Psoas muscle (tissue), 8 donors: ENCODE data around the gene SAPCD2. TPM values are rescaled to one million over a fixed set of nuclear protein-coding genes. Genes with fewer than 3 reads are reported as not detected.

Experiments used
- ATAC-seq, 4 donors: fragments of 200-7000 bp; cut with Tn5 transposase; one replicate each; pipeline ENCODE4 v1.9.1; 2020; ENCODE audit warnings: moderate library complexity in 3 of 4, mild to moderate bottlenecking in 2 of 4
- DNase-seq, 2 donors: peaks; one replicate each; pipeline ENCODE4 v3.0.0-alpha.2; 2020
- H3K27ac ChIP-seq: fragments of 200-600 bp; one replicate; pipeline ENCODE4 v1.8.0; 2022
- H3K27me3 ChIP-seq, 3 donors: fragments of 200-600 bp in 1 of 3; one replicate each; pipeline versions ENCODE4 v1.6.1 to v1.8.0; 2013 to 2022; ENCODE audit warnings: low read length in 2 of 3, mild to moderate bottlenecking in 2 of 3, moderate library complexity in 1 of 3; ENCODE audit not compliant: insufficient read depth in 3 of 3
- H3K36me3 ChIP-seq, 2 donors: fragments of 200-600 bp in 1 of 2; one replicate each; pipeline versions ENCODE4 v1.6.1 to v1.8.0; 2013 to 2022; ENCODE audit warnings: low read depth in 1 of 2, mild to moderate bottlenecking in 1 of 2, moderate library complexity in 1 of 2; ENCODE audit not compliant: insufficient read depth in 1 of 2
- H3K4me1 ChIP-seq: fragments of 200-600 bp; one replicate; pipeline ENCODE4 v1.8.0; 2022
- H3K4me3 ChIP-seq: fragments of 200-600 bp; one replicate; pipeline ENCODE4 v1.8.0; 2022; ENCODE audit warnings: mild to moderate bottlenecking
- H3K9me3 ChIP-seq: fragments of 200-600 bp; one replicate; pipeline ENCODE4 v1.8.0; 2022
- WGBS, 3 donors: extraction: QIAGEN DNeasy Blood & Tissue Kit; methylation state at CpG; one replicate each; pipeline versions ENCODE4 v1.1.6 to v1.1.7; 2013; 5-methylcytosine and 5-hydroxymethylcytosine counted together
- intact Hi-C, 2 donors: fragments of 100-400 bp; cut with DNase I; formaldehyde crosslinking; loops; one replicate each; pipeline versions ENCODE4 v1.11.0 to v1.14.2; 2022
- polyA plus RNA-seq, 3 donors: library from polyadenylated mRNA; stranded (reverse); fragments of 200-250 nt; gene quantifications; one replicate each; pipeline ENCODE4 v1.2.3, GENCODE V29; 2013
- total RNA-seq, 4 donors: library from RNA; stranded (reverse); fragmentation: NEBNext Ultra II Directional in 2 of 4; extraction: Animal tissue kit (Norgen Biotek cat#: 25700) in 2 of 4; gene quantifications; one replicate each; pipeline versions ENCODE4 v1.2.1 to v1.2.4, GENCODE V29; 2021 to 2023
- TF ChIP-seq, protein P1 (sequence below): fragments of 200-600 bp; IDR thresholded peaks from one replicate; pipeline ENCODE4 v1.8.0; 2022; ENCODE audit warnings: antibody characterized with exemption
- donor health status: healthy with polysubstance abuse.
- donor health status: DM: no; HTN: no; CAD: no; lungs with moderate emphysema.
- donor health status: Bipolar disorder and iron deficiency.
- donor health status: healthy.
- donor health status: DM: yes; HTN: yes; CAD: no.
- donor health status: DM: no; HTN: no; CAD: no.
- donor health status: DM: no; HTN: no; CAD: no.
- donor health status: DM: yes; HTN: yes; CAD: no.

The SAPCD2 gene
- total and polyA plus RNA-seq, 7 donors, result 0.10 to 0.22 (median 0.15) TPM; not detected in 1

DNA sequence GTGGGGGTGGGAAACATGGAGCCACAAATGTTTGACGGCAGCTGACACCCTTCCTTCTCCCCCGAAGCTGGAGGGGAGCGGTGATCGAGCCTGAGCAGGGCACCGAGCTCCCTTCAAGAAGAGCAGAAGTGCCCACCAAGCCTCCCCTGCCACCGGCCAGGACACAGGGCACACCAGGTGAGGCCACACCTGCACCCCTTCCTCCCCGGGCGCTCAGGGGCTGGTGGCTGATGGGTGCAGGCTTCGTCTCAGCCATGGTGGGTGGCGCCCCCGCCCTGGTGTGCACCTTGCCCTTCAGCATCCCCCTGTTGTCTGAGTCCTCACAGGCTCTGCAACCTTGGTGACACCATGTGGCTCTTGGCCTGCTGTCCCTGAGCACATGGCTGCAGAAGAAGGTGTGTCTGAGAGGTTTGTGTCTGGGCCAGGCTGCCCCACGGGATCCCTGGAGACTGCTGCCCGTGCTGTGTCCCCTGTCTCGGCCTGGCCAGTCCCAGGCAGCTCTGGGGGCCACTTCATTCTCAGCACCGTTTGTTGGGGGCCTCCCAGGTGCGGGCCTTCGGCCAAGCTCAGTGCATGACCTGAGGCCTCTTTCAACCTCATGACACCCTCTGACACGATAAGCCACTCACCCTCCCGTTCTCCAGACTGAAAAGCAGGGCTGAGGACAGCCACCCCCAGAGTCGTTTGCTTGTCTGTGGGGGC is 27.6 kb upstream of the SAPCD2 start:
- ATAC-seq (no peak), DNase-seq (no peak)
- H3K27ac ChIP-seq, result no peak overlapping the region
- no peaks in the 10 kb centered on the region for H3K4me1 ChIP-seq
- H3K27me3 ChIP-seq, result no peaks in the 10 kb centered on the region
- TF ChIP-seq, protein P1, sequence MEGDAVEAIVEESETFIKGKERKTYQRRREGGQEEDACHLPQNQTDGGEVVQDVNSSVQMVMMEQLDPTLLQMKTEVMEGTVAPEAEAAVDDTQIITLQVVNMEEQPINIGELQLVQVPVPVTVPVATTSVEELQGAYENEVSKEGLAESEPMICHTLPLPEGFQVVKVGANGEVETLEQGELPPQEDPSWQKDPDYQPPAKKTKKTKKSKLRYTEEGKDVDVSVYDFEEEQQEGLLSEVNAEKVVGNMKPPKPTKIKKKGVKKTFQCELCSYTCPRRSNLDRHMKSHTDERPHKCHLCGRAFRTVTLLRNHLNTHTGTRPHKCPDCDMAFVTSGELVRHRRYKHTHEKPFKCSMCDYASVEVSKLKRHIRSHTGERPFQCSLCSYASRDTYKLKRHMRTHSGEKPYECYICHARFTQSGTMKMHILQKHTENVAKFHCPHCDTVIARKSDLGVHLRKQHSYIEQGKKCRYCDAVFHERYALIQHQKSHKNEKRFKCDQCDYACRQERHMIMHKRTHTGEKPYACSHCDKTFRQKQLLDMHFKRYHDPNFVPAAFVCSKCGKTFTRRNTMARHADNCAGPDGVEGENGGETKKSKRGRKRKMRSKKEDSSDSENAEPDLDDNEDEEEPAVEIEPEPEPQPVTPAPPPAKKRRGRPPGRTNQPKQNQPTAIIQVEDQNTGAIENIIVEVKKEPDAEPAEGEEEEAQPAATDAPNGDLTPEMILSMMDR, result no peak
- intact Hi-C loops, result no loop called here
- H3K4me3 ChIP-seq, result no peak overlapping the region
- peaks cover 9 to 89% of the 10 kb centered on the region in 2 donors for H3K36me3 ChIP-seq
- no peaks in the 10 kb centered on the region for H3K9me3 ChIP-seq
- 85 to 93% (median 87%) methylated on average over 20 of the region's 20 CpGs for WGBS, 3 donors

DNA sequence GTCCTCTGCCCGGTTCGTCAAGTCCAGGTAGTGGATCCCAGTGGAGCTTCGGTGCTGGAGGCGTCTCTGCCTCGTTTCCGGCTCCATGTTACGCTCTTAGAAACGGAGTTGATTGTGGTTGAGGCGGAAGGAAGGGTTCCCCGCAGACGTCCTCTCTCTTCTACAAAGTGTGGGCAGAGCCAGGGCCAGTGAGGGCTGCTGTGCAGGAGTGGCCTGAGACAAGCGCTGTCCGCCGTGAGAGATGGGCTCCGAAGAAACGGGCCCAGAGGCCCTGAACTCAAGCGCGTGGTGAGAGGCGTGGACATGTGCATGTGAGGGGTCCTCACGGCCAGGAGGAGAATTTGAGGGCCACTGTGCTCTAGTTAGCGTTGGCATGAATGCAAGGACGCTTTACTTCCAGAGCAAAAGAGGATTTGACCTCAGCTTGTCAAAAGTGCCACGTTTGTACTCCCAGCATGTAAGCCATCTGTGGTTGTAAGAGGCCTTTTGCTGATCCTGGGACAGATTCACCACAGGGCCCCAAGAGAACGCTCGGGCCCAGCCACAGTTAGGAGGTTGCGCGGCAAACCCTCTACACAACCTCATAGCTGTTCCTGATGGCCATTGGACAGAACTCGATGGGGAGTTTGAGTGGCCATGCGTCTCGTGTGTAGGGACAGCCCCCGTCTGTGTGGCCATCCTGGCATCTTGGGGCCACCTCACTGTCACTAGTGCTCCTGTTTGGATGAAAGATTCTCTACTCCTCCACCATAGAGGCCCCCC is 26.6 kb upstream of the SAPCD2 start:
- Histone ChIP-seq H3K4me1 (no peaks in the 10 kb centered on the region), H3K9me3 (no peaks in the 10 kb centered on the region), H3K27me3 (no peaks in the 10 kb centered on the region), H3K4me3 (no peak overlapping the region), H3K36me3 (peaks cover under 1 to 92% of the 10 kb centered on the region in 2 donors), H3K27ac (no peak overlapping the region)
- intact Hi-C loops, result no loop called here
- WGBS, 3 donors, result 92 to 93% (median 92%) methylated on average over 31 of the region's 31 CpGs
- TF ChIP-seq, protein P1, result no peak
- DNase-seq (no peak), ATAC-seq (no peak)

DNA sequence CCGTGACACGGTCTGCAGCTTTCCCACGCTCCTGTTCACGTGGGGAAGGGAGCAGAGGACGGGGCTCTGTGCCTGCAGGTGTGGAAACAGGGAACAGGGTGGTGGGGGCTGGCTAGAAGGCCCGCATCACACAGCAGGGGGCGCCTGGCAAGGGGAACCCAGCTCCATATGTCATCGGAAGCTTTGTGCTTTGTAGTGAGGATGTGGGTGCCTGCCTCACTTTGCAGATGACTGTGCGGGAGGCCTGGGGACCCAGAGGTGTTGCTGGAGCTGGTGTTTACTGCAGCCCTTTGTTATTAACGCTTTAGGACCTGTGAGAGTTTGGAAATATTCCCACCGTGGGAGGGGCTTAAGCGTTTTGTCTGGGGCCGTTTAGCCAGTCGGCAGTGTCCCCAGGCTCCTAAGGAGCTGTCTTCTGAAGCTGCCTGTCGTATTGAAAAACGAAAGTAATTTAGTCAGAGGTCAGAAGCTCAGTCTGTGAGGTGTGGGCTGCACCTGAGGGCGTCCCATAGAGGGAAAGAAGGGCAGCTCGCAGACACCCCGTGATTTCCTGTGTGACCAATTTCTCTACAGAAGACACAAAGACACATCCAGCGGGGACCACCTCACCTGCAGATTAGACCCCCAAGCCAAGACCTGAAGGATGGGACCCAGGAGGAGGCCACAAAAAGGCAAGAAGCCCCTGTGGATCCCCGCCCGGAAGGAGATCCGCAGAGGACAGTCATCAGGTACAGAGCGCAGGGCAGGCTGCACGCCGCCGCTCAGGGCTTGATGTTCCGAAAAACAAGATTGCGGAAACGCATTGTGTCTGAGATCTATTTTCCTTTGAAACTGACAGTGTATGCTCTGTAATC is 25.5 kb upstream of the SAPCD2 start:
- Histone ChIP-seq H3K27ac (no peak overlapping the region), H3K9me3 (no peaks in the 10 kb centered on the region), H3K36me3 (peaks cover 0 to 92% of the 10 kb centered on the region in 2 donors), H3K4me3 (no peak overlapping the region), H3K27me3 (no peaks in the 10 kb centered on the region), H3K4me1 (no peaks in the 10 kb centered on the region)
- 76 to 81% (median 81%) methylated on average over 30 of the region's 30 CpGs for WGBS, 3 donors
- no peak for DNase-seq
- intact Hi-C loops, result no loop called here
- no peak for ATAC-seq
- TF ChIP-seq, protein P1, result no peak

DNA sequence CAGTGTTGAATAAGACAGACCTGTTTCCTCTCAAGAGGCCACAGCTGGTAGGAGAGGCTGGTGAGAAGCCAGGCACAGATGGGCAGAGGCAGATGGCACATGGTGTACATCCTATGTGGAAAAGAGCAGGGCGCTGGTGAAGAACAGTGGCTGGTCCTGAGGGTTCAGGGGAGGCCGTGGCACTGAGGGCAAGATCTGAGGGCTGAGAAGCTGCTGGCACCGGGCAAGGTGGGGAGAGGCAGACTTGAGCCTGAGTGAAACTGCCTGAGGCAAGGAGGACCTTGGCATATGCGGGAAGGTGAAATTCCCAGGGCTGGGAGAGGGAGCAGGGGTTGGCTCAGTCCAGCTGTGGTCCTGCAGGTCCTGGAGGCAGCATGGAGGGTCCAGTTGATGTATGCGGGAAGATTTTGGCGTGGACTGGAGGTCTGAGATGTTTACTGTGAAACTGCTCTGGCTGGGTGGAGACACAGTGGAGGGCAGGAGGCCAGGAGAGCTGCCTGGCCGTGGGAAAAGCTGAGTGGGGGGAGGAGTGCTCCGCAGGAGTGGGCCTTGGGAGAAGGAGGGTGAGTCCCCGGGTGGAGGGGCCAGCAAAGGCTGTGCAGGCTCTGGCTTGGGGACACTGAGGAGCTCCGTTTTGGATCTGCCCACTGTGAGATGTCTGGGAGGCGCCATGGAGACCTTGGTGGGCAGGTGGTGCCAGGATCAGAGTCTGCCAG is 19.0 kb upstream of the SAPCD2 start:
- ATAC-seq (no peak), DNase-seq (no peak)
- H3K36me3 ChIP-seq, result peaks cover 0 to 53% of the 10 kb centered on the region in 2 donors
- 61 to 73% (median 63%) methylated on average over 10 to 11 of the region's 11 CpGs for WGBS, 3 donors
- no peaks in the 10 kb centered on the region for H3K9me3 ChIP-seq
- no peak overlapping the region for H3K27ac ChIP-seq
- TF ChIP-seq, protein P1, result no peak
- H3K4me1 ChIP-seq, result peaks cover 8% of the 10 kb centered on the region
- intact Hi-C loops, result no loop called here
- no peak overlapping the region for H3K4me3 ChIP-seq
- H3K27me3 ChIP-seq, result no peaks in the 10 kb centered on the region
